GM13976 (cell line): ENCODE data around the gene APMAP.
"Not testable (repeated sequence)": the region's sequence is repeated elsewhere in the genome, so short reads cannot be mapped to it uniquely, and the experiment has no call there.

Experiments used
- DNase-seq: peaks from one replicate; pipeline ENCODE4 v3.0.0; 2012; ENCODE audit warnings: low spot score
- CTCF ChIP-seq: IDR thresholded peaks from 2 replicates; pipeline ENCODE4 v1.5.1; 2012; ENCODE audit warnings: borderline replicate concordance, mild to moderate bottlenecking; ENCODE audit not compliant: insufficient read depth; ENCODE audit errors: extremely low read depth, missing control alignments, control extremely low read depth
- in situ Hi-C: fragments of 300-500 bp; cut with MboI; formaldehyde crosslinking; loops from one replicate; pipeline ENCODE4 v1.12.0; 2022; ENCODE audit warnings: low sequenced_read_pairs, mixed read lengths, inconsistent platforms; ENCODE audit not compliant: unreplicated experiment

The APMAP gene

DNA sequence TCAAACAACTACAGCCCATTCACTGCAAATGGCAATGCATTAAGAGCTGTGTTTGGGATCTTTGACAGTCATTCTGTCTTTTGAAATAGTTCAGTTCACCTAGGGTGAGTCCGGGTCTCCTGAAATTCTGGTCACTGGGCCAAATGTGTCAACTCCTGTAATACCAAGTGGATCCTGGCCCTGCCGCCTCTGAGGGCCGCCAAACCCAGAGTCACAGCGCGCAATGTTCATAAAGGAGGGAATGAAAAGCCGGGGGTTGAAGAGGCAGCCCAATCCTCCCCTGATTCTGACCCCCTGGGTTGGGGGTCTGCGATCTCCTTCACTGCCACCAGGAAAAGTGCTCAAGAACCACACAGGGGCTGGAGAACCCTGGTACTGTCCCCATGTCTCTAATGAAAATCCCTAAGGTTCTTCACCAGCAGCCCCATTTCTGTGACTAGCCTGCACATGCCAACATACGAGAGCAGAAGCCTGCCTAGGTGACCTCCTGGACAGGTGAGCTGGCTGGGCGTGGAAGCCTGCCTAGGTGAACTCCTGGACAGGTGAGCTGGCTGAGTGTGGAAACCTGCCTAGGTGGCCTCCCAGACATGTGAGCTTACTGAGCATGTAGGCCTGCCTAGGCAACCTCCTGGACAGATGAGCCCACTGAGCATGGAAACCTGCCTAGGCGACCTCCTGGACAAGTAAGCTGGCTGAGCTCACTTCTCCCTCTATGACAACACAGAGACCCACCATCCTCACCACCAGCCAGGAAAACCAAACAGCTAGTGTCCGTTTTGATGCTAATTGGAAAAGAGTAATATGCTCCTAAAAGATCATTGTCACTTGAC lies 16.1 kb upstream of the APMAP start:
- no peak for TF ChIP-seq CTCF
- in situ Hi-C loops: no loop called here

GRCh38 chr20:25007491-25008305 lies 15.1 kb upstream of the APMAP start:
- no peak for DNase-seq
- TF ChIP-seq CTCF: no peak
- in situ Hi-C loops: no loop called here

More for the DNA sequence above, 16.1 kb upstream of the APMAP start:
- no peak for DNase-seq

- TF ChIP-seq CTCF: no peak
- in situ Hi-C loops: no loop called here
- no peak for DNase-seq
Observed at GRCh38 chr20:25006431-25007167, 14.0 kb upstream of the APMAP start.

DNA sequence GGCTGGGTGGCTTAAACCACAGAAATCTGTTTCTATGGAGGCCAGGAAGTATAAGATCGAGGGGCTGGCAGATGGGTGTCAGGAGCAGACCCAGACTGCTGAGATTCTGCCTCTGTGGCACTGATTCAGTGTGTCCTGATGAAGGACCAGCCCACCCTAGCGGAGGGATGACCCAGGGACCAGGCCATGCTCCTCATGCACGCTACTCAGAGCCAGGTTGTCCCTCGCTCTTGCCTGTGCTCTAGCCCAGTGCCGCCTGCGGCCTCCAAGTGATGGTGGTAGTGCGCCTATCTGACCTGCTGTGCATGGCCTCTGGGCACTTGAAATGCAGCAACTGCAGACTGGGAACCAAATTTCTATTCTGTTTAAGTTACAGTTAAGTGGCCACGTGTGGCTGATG lies 13.1 kb upstream of the APMAP start:
- in situ Hi-C loops: no loop called here
- no peak for DNase-seq
- no peak for TF ChIP-seq CTCF

- in situ Hi-C loops: no loop called here
- no peak for TF ChIP-seq CTCF
Observed at GRCh38 chr20:25005220-25005619, 12.7 kb upstream of the APMAP start.

GRCh38 chr20:25003002-25003401 lies 10.5 kb upstream of the APMAP start:
- TF ChIP-seq CTCF: no peak
- no peak for DNase-seq
- in situ Hi-C loops: no loop called here

More at GRCh38 chr20:25005220-25005619, 12.7 kb upstream of the APMAP start:
- DNase-seq: no peak

DNA sequence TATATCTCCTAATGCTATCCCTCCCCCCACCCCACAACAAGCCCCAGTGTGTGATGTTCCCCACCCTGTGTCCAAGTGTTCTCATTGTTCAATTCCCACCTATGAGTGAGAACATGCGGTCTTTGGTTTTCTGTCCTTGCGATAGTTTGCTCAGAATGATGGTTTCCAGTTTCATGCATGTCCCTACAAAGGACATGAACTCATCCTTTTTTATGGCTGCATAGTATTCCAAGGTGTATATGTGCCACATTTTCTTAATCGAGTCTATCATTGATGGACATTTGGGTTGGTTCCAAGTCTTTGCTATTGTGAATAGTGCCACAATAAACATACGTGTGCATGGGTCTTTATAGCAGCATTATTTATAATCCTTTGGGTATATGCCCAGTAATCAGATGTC lies 8.8 kb upstream of the APMAP start:
- in situ Hi-C loops, DNase-seq: not testable (repeated sequence)
